SK-N-SH (cell line): ENCODE measurements around the gene TRIM47. TPM values are rescaled to one million over a fixed set of nuclear protein-coding genes. Genes with fewer than 3 reads are reported as not detected.

Experiments
- CTCF ChIA-PET: fragments of 300-600, 350-600 bp; formaldehyde crosslinking; extraction: SDS; loops from one replicate; lab custom pipeline; 2021; lab: Yijun Ruan, JAX
- POLR2A ChIA-PET: fragments of 350-600 bp; sonication (Branson Sonifier 250); formaldehyde crosslinking; extraction: SDS; loops from one replicate; lab custom pipeline; 2020; ENCODE audit warnings: antibody characterized with exemption, inconsistent platforms; lab: Yijun Ruan, JAX
- DNase-seq: peaks from one replicate; pipeline ENCODE4 v3.0.0; 2012
- H2AFZ ChIP-seq: fragments of 200-600 bp; sonication (generic); 2 replicates; pipeline ENCODE4 v1.8.1; 2016; ENCODE audit warnings: antibody characterized with exemption, mild to moderate bottlenecking, low read depth
- H3F3A ChIP-seq: fragments of 200-600 bp; sonication (generic); replicated peaks from 2 replicates; pipeline ENCODE3; 2016; ENCODE audit warnings: antibody characterized with exemption, mild to moderate bottlenecking; ENCODE audit not compliant: insufficient read depth
- H3K27ac ChIP-seq, 2 experiments: fragments of 200-500 bp in 1 of 2; fragments of 200-600 bp in 1 of 2; sonication (Bioruptor generic) in 1 of 2; sonication (generic), shearing (Covaris generic) in 1 of 2; 2 replicates each; pipeline versions ENCODE4 v1.5.1 to v1.6.1; 2014 to 2016; ENCODE audit warnings: low read depth in 2 of 2, inconsistent platforms in 1 of 2, low read length in 1 of 2, mild to moderate bottlenecking in 1 of 2, mixed read lengths in 1 of 2
- H3K27me3 ChIP-seq: fragments of 200-600 bp; sonication (generic), shearing (Covaris generic); 2 replicates; pipeline ENCODE4 v1.6.1; 2016; ENCODE audit warnings: mixed run types; ENCODE audit not compliant: insufficient read depth
- H3K36me3 ChIP-seq, 2 experiments: fragments of 200-500 bp in 1 of 2; fragments of 200-600 bp in 1 of 2; sonication (Bioruptor generic) in 1 of 2; sonication (generic) in 1 of 2; replicated peaks in 1 of 2; 2 replicates each; pipeline versions ENCODE3 to v1.5.1; 2014 to 2016; ENCODE audit warnings: low read length in 1 of 2, mild to moderate bottlenecking in 1 of 2; ENCODE audit not compliant: insufficient read depth in 2 of 2, control insufficient read depth in 1 of 2
- H3K4me1 ChIP-seq, 2 experiments: fragments of 200-500 bp in 1 of 2; fragments of 200-600 bp in 1 of 2; sonication (Bioruptor generic) in 1 of 2; sonication (generic), shearing (Covaris generic) in 1 of 2; 2 replicates each; pipeline versions ENCODE4 v1.5.1 to v1.6.1; 2014 to 2016; ENCODE audit warnings: low read depth in 1 of 2, low read length in 1 of 2, mixed run types in 1 of 2; ENCODE audit not compliant: insufficient read depth in 2 of 2, control insufficient read depth in 1 of 2
- H3K4me2 ChIP-seq: fragments of 200-600 bp; sonication (generic), shearing (Covaris generic); 2 replicates; pipeline ENCODE4 v1.6.1; 2017; ENCODE audit warnings: mixed run types
- H3K4me3 ChIP-seq, 2 experiments: fragments of 200-500 bp in 1 of 2; fragments of 200-600 bp in 1 of 2; sonication (Bioruptor generic) in 1 of 2; sonication (generic), shearing (Covaris generic) in 1 of 2; 2 replicates each; pipeline versions ENCODE4 v1.5.1 to v1.8.1; 2014 to 2016; ENCODE audit warnings: low read depth in 2 of 2, inconsistent platforms in 1 of 2, low read length in 1 of 2, mild to moderate bottlenecking in 1 of 2, mixed read lengths in 1 of 2, moderate library complexity in 1 of 2
- H3K79me2 ChIP-seq: fragments of 200-600 bp; sonication (generic); 2 replicates; pipeline ENCODE4 v1.8.1; 2017; ENCODE audit warnings: mild to moderate bottlenecking; ENCODE audit not compliant: insufficient read depth
- H3K9ac ChIP-seq: fragments of 200-600 bp; sonication (generic); 2 replicates; pipeline ENCODE4 v1.6.1; 2017; ENCODE audit warnings: mixed run types
- H3K9me2 ChIP-seq: fragments of 200-600 bp; sonication (generic); 2 replicates; pipeline ENCODE4 v1.6.1; 2017; ENCODE audit warnings: mixed run types
- H3K9me3 ChIP-seq: fragments of 200-600 bp; sonication (generic); 2 replicates; pipeline ENCODE4 v1.6.1; 2017; ENCODE audit warnings: mixed run types, mild to moderate bottlenecking, moderate library complexity
- H4K20me1 ChIP-seq: fragments of 200-600 bp; sonication (generic); 2 replicates; pipeline ENCODE4 v1.6.1; 2017; ENCODE audit warnings: mild to moderate bottlenecking, mixed run types; ENCODE audit not compliant: insufficient read depth
- EZH2phosphoT487 ChIP-seq: fragments of 200-600 bp; sonication (generic); IDR thresholded peaks from 2 replicates; pipeline ENCODE4 v1.6.1; 2017; ENCODE audit warnings: low read depth, mixed run types, mild to moderate bottlenecking, antibody characterized with exemption, moderate library complexity, borderline replicate concordance
- FOSL2 ChIP-seq: IDR thresholded peaks from 2 replicates; pipeline ENCODE4 v1.4.0; 2012; ENCODE audit warnings: low read depth, mild to moderate bottlenecking, moderate library complexity, borderline replicate concordance
- FOXM1 ChIP-seq: IDR thresholded peaks from 2 replicates; pipeline ENCODE4 v1.4.0; 2012; ENCODE audit warnings: low read depth, mild to moderate bottlenecking
- POLR2AphosphoS5 ChIP-seq: IDR thresholded peaks from 2 replicates; pipeline ENCODE4 v1.6.1; 2012; ENCODE audit warnings: low read depth, low read length
- RCOR1 ChIP-seq: fragments of 150-350 bp; IDR thresholded peaks from 2 replicates; pipeline ENCODE4 v1.6.1; 2017; ENCODE audit warnings: antibody characterized with exemption, low read length
- RFX5 ChIP-seq: IDR thresholded peaks from 2 replicates; pipeline ENCODE4 v1.6.1; 2012; ENCODE audit warnings: mild to moderate bottlenecking, improper control_type of control experiment, low read length
- RXRA ChIP-seq: IDR thresholded peaks from 2 replicates; pipeline ENCODE4 v1.4.0; 2012; ENCODE audit warnings: low read depth, mild to moderate bottlenecking, borderline replicate concordance
- TAF1 ChIP-seq: IDR thresholded peaks from 2 replicates; pipeline ENCODE4 v1.6.1; 2012; ENCODE audit warnings: low read depth, mild to moderate bottlenecking, low read length, moderate library complexity, borderline replicate concordance
- YY1 ChIP-seq: IDR thresholded peaks from 2 replicates; pipeline ENCODE4 v1.4.0; 2012; ENCODE audit warnings: low read depth, mild to moderate bottlenecking
- WGBS: methylation state at CpG from one replicate; pipeline ENCODE4 v1.1.6; 2017; ENCODE audit warnings: low lambda C conversion rate; 5-methylcytosine and 5-hydroxymethylcytosine counted together
- polyA plus RNA-seq, 3 experiments: library from polyadenylated mRNA; depleted of rRNA; stranded (reverse); fragments of >200 nt; gene quantifications; 2 replicates each; pipeline ENCODE4 v1.2.3, GENCODE V29; 2012
- TF ChIP-seq, protein P1 (sequence below): IDR thresholded peaks from 2 replicates; pipeline ENCODE4 v1.4.0; 2012; ENCODE audit warnings: low read depth, borderline replicate concordance
- TF ChIP-seq, protein P2 (sequence below): fragments of 200-600 bp; sonication (generic); IDR thresholded peaks from 2 replicates; pipeline ENCODE4 v1.6.1; 2017; ENCODE audit warnings: antibody characterized with exemption, mild to moderate bottlenecking, moderate library complexity
- TF ChIP-seq, protein P3 (sequence below): IDR thresholded peaks from 2 replicates; pipeline ENCODE4 v1.6.1; 2012; ENCODE audit warnings: mild to moderate bottlenecking, low read depth, low read length, moderate library complexity
- TF ChIP-seq, protein P4 (sequence below): IDR thresholded peaks from 2 replicates; pipeline ENCODE4 v1.4.0; 2012; ENCODE audit warnings: low read depth, borderline replicate concordance

Gene TRIM47
- polyA plus RNA-seq, 1 of the 3 experiments (the other 2 are of a cell fraction): 5.1 TPM

DNA sequence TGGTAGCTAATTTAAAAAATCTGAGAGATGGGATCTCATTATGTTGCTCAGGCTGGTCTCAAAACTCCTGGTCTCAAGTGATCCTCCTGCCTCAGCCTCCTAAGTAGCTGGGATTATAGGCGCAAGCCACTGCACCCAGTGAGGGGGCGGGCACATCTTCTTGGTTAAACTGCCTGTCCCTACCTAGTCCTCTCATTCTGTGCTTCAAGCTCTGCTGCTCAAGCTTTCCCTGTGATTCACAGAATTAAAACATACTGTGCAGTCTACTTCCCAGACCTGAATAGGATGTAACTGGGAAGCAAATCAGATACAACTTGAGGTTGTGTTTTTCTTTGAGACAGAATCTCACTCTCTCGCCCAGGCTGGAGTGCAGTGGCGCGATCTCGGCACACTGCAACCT is 24.0 kb upstream of the TRIM47 start (continued):
- TF ChIP-seq RCOR1: no peak
- TF ChIP-seq, protein P1, sequence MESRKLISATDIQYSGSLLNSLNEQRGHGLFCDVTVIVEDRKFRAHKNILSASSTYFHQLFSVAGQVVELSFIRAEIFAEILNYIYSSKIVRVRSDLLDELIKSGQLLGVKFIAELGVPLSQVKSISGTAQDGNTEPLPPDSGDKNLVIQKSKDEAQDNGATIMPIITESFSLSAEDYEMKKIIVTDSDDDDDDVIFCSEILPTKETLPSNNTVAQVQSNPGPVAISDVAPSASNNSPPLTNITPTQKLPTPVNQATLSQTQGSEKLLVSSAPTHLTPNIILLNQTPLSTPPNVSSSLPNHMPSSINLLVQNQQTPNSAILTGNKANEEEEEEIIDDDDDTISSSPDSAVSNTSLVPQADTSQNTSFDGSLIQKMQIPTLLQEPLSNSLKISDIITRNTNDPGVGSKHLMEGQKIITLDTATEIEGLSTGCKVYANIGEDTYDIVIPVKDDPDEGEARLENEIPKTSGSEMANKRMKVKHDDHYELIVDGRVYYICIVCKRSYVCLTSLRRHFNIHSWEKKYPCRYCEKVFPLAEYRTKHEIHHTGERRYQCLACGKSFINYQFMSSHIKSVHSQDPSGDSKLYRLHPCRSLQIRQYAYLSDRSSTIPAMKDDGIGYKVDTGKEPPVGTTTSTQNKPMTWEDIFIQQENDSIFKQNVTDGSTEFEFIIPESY: no peak
- no peak for TF ChIP-seq TAF1
- no peak for TF ChIP-seq EZH2phosphoT487
- TF ChIP-seq YY1: no peak
- TF ChIP-seq, protein P2, sequence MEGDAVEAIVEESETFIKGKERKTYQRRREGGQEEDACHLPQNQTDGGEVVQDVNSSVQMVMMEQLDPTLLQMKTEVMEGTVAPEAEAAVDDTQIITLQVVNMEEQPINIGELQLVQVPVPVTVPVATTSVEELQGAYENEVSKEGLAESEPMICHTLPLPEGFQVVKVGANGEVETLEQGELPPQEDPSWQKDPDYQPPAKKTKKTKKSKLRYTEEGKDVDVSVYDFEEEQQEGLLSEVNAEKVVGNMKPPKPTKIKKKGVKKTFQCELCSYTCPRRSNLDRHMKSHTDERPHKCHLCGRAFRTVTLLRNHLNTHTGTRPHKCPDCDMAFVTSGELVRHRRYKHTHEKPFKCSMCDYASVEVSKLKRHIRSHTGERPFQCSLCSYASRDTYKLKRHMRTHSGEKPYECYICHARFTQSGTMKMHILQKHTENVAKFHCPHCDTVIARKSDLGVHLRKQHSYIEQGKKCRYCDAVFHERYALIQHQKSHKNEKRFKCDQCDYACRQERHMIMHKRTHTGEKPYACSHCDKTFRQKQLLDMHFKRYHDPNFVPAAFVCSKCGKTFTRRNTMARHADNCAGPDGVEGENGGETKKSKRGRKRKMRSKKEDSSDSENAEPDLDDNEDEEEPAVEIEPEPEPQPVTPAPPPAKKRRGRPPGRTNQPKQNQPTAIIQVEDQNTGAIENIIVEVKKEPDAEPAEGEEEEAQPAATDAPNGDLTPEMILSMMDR: no peak
- TF ChIP-seq, all 33 proteins: peak for 0

DNA sequence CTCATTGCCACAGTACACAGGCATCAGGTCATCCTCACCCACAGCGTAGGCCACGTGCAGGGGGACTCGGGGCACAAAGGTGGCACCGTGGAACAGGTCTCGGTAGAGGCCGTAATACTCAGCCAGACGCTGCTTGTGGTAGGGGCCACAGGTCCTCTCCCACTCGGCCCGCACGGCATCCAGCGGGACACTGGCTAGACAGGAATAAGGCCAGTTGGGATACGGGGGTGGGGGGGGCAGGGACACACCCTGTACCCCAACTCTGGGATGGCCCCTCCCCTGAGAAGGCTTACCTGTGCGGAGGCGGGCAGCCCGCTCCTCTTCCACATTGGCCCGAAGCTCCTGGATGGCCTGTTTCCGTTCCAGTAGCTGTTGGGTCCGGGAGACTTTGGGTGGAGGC is 23.3 kb upstream of the TRIM47 start:
- TF ChIP-seq, protein P3, sequence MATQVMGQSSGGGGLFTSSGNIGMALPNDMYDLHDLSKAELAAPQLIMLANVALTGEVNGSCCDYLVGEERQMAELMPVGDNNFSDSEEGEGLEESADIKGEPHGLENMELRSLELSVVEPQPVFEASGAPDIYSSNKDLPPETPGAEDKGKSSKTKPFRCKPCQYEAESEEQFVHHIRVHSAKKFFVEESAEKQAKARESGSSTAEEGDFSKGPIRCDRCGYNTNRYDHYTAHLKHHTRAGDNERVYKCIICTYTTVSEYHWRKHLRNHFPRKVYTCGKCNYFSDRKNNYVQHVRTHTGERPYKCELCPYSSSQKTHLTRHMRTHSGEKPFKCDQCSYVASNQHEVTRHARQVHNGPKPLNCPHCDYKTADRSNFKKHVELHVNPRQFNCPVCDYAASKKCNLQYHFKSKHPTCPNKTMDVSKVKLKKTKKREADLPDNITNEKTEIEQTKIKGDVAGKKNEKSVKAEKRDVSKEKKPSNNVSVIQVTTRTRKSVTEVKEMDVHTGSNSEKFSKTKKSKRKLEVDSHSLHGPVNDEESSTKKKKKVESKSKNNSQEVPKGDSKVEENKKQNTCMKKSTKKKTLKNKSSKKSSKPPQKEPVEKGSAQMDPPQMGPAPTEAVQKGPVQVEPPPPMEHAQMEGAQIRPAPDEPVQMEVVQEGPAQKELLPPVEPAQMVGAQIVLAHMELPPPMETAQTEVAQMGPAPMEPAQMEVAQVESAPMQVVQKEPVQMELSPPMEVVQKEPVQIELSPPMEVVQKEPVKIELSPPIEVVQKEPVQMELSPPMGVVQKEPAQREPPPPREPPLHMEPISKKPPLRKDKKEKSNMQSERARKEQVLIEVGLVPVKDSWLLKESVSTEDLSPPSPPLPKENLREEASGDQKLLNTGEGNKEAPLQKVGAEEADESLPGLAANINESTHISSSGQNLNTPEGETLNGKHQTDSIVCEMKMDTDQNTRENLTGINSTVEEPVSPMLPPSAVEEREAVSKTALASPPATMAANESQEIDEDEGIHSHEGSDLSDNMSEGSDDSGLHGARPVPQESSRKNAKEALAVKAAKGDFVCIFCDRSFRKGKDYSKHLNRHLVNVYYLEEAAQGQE: no peak
- no peak for TF ChIP-seq FOXM1
- TF ChIP-seq, protein P1: no peak
- TF ChIP-seq, protein P4, sequence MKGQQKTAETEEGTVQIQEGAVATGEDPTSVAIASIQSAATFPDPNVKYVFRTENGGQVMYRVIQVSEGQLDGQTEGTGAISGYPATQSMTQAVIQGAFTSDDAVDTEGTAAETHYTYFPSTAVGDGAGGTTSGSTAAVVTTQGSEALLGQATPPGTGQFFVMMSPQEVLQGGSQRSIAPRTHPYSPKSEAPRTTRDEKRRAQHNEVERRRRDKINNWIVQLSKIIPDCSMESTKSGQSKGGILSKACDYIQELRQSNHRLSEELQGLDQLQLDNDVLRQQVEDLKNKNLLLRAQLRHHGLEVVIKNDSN: no peak
- TF ChIP-seq FOSL2: no peak
- no peak for TF ChIP-seq POLR2AphosphoS5
- no peak for TF ChIP-seq RXRA
- TF ChIP-seq RFX5: no peak
- no peak overlapping the region for H3K9ac ChIP-seq
- no peaks in the 10 kb centered on the region for H3K9me2 ChIP-seq
- no peak overlapping the region for H2AFZ ChIP-seq
- H3K4me2 ChIP-seq: no peak overlapping the region
- peaks cover 26 to 42% of the 10 kb centered on the region in 2 experiments for H3K36me3 ChIP-seq
- POLR2A ChIA-PET: no interaction called here
- no peaks in the 10 kb centered on the region for H3K27me3 ChIP-seq
- H3K27ac ChIP-seq: no peak overlapping the region
- peaks cover 4 to 6% of the 10 kb centered on the region in 2 experiments; a peak in 2 of 4 replicates for H3K4me1 ChIP-seq
- H3F3A ChIP-seq: peaks cover 31% of the 10 kb centered on the region
- no peak overlapping the region for H3K4me3 ChIP-seq
- DNase-seq: no peak
- CTCF ChIA-PET: interaction anchor here (1.0 to 16.0 kb wide), 5 partner anchors 24 to 163 kb away, joined by 3 to 214 read pairs (median 26); partner anchors contain the start of genes CDK3 and TRIM47
- H3K9me3 ChIP-seq: no peaks in the 10 kb centered on the region
- no peaks in the 10 kb centered on the region for H4K20me1 ChIP-seq
- 94% methylated on average over 18 of the region's 18 CpGs for WGBS
- peaks cover 30% of the 10 kb centered on the region; the same call in 1 of the 2 replicates for H3K79me2 ChIP-seq
